Stimulated activated naive CD8-positive, alpha-beta T cell treated with anti-CD3 and anti-CD28 coated beads, Interleukin-15, Interleukin-2, amounts not matched to agents 100 ng/mL and 50 ng/mL, for 24 hours (primary cell): ENCODE measurements around the gene SLCO2B1.

Experiments
- H3K27ac Mint-ChIP-seq: one replicate; pipeline ENCODE4 v1.8.0; 2021; ENCODE audit warnings: mild to moderate bottlenecking, mixed read lengths
- H3K27me3 Mint-ChIP-seq: one replicate; pipeline ENCODE4 v1.8.0; 2021; ENCODE audit warnings: mixed read lengths
- H3K36me3 Mint-ChIP-seq: one replicate; pipeline ENCODE4 v1.8.0; 2021; ENCODE audit warnings: low read depth, mixed read lengths
- H3K4me1 Mint-ChIP-seq: one replicate; pipeline ENCODE4 v1.8.0; 2021; ENCODE audit warnings: low read depth, mixed read lengths
- H3K4me3 Mint-ChIP-seq: one replicate; pipeline ENCODE4 v1.8.0; 2021; ENCODE audit warnings: mild to moderate bottlenecking, mixed read lengths
- H3K9me3 Mint-ChIP-seq: one replicate; pipeline ENCODE4 v1.8.0; 2021; ENCODE audit warnings: mixed read lengths

SLCO2B1 gene

GRCh38 chr11:75166791-75167190 is 15.9 kb downstream of the SLCO2B1 start:
- Mint-ChIP-seq H3K4me1 (no peaks in the 10 kb centered on the region), H3K36me3 (no peaks in the 10 kb centered on the region), H3K27ac (no peak overlapping the region), H3K27me3 (no peaks in the 10 kb centered on the region), H3K4me3 (no peak overlapping the region), H3K9me3 (no peaks in the 10 kb centered on the region)

- Mint-ChIP-seq H3K9me3 (no peaks in the 10 kb centered on the region), H3K4me3 (no peak overlapping the region), H3K27me3 (no peaks in the 10 kb centered on the region), H3K27ac (no peak overlapping the region), H3K4me1 (no peaks in the 10 kb centered on the region), H3K36me3 (no peaks in the 10 kb centered on the region)
Observed at GRCh38 chr11:75167617-75168016, 16.7 kb downstream of the SLCO2B1 start.

DNA sequence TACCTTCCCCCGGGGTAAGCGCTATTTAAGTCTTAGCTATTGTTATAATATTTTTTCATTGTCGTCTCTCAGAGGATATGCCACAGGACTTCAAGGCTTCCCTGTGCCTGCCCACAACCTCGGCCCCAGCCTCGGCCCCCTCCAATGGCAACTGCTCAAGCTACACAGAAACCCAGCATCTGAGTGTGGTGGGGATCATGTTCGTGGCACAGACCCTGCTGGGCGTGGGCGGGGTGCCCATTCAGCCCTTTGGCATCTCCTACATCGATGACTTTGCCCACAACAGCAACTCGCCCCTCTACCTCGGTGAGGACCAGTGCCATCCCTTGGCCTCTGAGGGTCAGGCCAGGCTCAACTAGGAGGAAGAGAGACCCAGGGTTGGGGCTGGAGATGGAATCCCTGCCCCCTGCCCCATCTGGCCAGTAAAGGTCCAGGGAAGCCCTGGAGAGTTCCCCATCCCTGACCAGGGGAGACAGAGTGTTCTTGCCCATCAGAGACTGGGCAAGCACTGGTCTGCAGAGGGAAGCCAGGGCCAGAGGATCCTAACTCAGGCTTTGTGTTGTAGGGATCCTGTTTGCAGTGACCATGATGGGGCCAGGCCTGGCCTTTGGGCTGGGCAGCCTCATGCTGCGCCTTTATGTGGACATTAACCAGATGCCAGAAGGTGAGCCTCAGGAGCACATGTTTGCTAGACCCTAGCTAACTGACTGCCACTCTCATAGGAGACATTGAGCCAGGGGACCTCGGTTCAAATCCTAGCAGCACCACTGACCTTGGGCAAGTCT is 18.4 kb downstream of the SLCO2B1 start:
- Mint-ChIP-seq H3K9me3 (no peaks in the 10 kb centered on the region), H3K27me3 (no peaks in the 10 kb centered on the region), H3K27ac (no peak overlapping the region), H3K4me3 (no peak overlapping the region), H3K36me3 (no peaks in the 10 kb centered on the region), H3K4me1 (peaks cover 1% of the 10 kb centered on the region)

DNA sequence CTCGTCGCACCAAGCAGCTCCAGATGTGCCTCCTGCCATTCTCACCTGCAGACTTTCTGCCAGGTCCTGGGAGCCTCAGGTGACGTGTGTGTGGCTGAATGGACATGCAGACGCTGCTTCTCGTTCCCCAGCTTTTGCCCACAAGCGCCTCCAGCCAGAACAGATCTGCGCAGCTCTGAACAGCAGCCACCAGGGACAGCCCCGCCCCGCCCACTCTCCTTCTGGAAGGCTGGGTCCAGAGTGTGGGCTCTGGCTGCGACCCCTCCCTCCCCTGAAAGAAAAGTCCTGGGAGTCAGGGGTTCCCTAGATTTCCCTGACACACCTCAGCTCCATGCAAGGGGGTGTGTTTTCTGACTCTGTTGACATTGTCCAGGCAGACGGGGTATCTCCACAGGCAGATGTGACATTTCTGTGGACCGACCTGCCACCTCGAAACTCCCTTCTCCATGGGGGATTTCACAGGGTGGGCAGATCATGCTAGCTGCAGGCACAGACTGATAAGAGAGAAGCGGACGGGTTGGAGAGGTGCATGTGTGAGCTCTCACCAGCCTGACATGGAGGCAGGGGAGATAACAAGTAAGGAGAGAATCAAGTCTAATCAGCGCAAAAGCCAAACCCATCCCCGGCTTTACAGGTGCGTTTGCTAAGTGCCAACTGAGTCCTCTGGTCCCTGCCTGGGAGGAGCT is 19.8 kb downstream of the SLCO2B1 start:
- H3K9me3 Mint-ChIP-seq, result no peaks in the 10 kb centered on the region
- no peak overlapping the region for H3K27ac Mint-ChIP-seq
- no peak overlapping the region for H3K4me3 Mint-ChIP-seq

DNA sequence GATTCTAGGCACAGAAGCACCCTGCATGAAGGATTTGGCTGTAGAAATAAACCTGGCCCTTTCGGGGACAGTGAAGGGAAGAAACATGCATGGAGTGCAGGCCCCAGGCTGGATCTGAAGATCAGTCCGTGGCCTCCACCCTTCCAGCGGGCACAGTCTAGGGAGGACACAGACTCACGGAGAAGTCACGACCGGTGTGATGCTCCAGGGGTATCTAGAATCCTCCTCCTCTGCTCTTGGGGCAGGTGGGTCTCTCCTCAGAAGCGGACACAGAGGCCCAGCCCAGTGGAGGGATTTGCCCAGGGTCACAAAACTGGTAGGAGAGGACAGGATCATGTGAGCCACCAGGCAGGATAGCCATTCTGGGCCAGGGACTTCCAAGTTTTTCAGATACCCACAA is 22.4 kb downstream of the SLCO2B1 start:
- no peaks in the 10 kb centered on the region for H3K36me3 Mint-ChIP-seq
- H3K4me3 Mint-ChIP-seq, result no peak overlapping the region
- no peaks in the 10 kb centered on the region for H3K27me3 Mint-ChIP-seq
- H3K27ac Mint-ChIP-seq, result no peak overlapping the region
- no peaks in the 10 kb centered on the region for H3K9me3 Mint-ChIP-seq
- peaks cover 6% of the 10 kb centered on the region for H3K4me1 Mint-ChIP-seq

More for the DNA sequence above, 19.8 kb downstream of the SLCO2B1 start:
- Mint-ChIP-seq H3K36me3 (no peaks in the 10 kb centered on the region), H3K27me3 (no peaks in the 10 kb centered on the region), H3K4me1 (peaks cover 6% of the 10 kb centered on the region)

GRCh38 chr11:75174781-75175370 is 24.0 kb downstream of the SLCO2B1 start:
- no peak overlapping the region for H3K4me3 Mint-ChIP-seq

GRCh38 chr11:75182664-75183063 is 31.8 kb downstream of the SLCO2B1 start:
- Mint-ChIP-seq H3K27ac (no peak overlapping the region), H3K36me3 (no peaks in the 10 kb centered on the region), H3K27me3 (no peaks in the 10 kb centered on the region), H3K4me1 (no peaks in the 10 kb centered on the region), H3K4me3 (no peak overlapping the region), H3K9me3 (no peaks in the 10 kb centered on the region)

More at GRCh38 chr11:75174781-75175370, 24.0 kb downstream of the SLCO2B1 start:
- H3K27me3 Mint-ChIP-seq, result no peaks in the 10 kb centered on the region
- no peaks in the 10 kb centered on the region for H3K9me3 Mint-ChIP-seq
- no peaks in the 10 kb centered on the region for H3K36me3 Mint-ChIP-seq
- H3K4me1 Mint-ChIP-seq, result peaks cover 6% of the 10 kb centered on the region
- H3K27ac Mint-ChIP-seq, result no peak overlapping the region

GRCh38 chr11:75184051-75184450 is 33.1 kb downstream of the SLCO2B1 start:
- Mint-ChIP-seq H3K27ac (no peak overlapping the region), H3K4me3 (no peak overlapping the region), H3K4me1 (no peaks in the 10 kb centered on the region), H3K36me3 (no peaks in the 10 kb centered on the region), H3K27me3 (no peaks in the 10 kb centered on the region), H3K9me3 (no peaks in the 10 kb centered on the region)

GRCh38 chr11:75184757-75185425 is 34.0 kb downstream of the SLCO2B1 start:
- no peaks in the 10 kb centered on the region for H3K27me3 Mint-ChIP-seq
- H3K4me1 Mint-ChIP-seq, result no peaks in the 10 kb centered on the region
- no peak overlapping the region for H3K4me3 Mint-ChIP-seq
- H3K36me3 Mint-ChIP-seq, result no peaks in the 10 kb centered on the region
- no peaks in the 10 kb centered on the region for H3K9me3 Mint-ChIP-seq
- no peak overlapping the region for H3K27ac Mint-ChIP-seq

- H3K27me3 Mint-ChIP-seq, result no peaks in the 10 kb centered on the region
- H3K36me3 Mint-ChIP-seq, result no peaks in the 10 kb centered on the region
- H3K27ac Mint-ChIP-seq, result no peak overlapping the region
- H3K9me3 Mint-ChIP-seq, result no peaks in the 10 kb centered on the region
- no peak overlapping the region for H3K4me3 Mint-ChIP-seq
- H3K4me1 Mint-ChIP-seq, result no peaks in the 10 kb centered on the region
Observed at GRCh38 chr11:75185866-75186265, 35.0 kb downstream of the SLCO2B1 start.

GRCh38 chr11:75186999-75187398 is 36.1 kb downstream of the SLCO2B1 start:
- H3K27ac Mint-ChIP-seq, result no peak overlapping the region
- H3K4me1 Mint-ChIP-seq, result no peaks in the 10 kb centered on the region
- no peak overlapping the region for H3K4me3 Mint-ChIP-seq
- H3K36me3 Mint-ChIP-seq, result no peaks in the 10 kb centered on the region
- H3K9me3 Mint-ChIP-seq, result no peaks in the 10 kb centered on the region
- no peaks in the 10 kb centered on the region for H3K27me3 Mint-ChIP-seq

DNA sequence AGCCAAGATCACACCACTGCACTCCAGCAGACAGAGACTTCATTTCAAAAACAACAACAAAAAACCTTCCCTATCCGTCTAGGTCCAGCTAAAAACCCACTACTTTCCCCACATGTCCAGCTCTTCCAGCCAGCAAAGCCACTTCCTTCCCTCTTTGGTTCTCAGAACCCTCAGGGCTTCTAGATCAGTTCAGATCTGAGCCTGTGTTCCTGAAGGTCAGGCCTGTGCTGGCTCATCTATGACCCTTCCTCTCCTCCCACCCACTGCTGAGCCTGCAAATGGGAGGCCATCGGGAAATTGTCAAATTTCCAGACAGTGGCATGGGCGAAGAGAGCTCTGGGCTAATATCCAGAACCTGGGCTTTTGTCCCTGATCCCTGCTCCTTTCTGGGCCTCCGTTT is 37.8 kb downstream of the SLCO2B1 start:
- H3K36me3 Mint-ChIP-seq, result no peaks in the 10 kb centered on the region
- H3K27me3 Mint-ChIP-seq, result no peaks in the 10 kb centered on the region
- H3K4me1 Mint-ChIP-seq, result no peaks in the 10 kb centered on the region
- no peak overlapping the region for H3K4me3 Mint-ChIP-seq
- no peak overlapping the region for H3K27ac Mint-ChIP-seq
- H3K9me3 Mint-ChIP-seq, result no peaks in the 10 kb centered on the region

DNA sequence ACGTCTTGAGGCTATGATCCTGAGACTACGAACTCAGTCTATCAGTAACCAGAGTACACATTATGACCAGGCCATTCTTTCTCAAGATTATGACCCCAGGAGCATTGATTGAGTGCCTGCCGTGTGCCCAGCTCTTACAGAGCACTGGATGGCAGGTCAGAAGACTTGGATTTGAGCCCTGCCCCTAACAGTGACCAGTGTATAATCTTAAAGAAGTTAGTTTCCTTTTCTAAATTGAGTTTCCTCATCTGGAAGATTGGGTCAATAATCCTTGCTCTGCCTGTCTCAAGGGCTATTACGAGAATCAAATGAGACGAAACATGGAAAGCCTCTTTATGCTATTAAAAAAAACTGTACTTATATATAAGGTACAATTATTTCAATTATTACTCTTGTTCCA is 38.2 kb downstream of the SLCO2B1 start:
- Mint-ChIP-seq H3K9me3 (no peaks in the 10 kb centered on the region), H3K36me3 (no peaks in the 10 kb centered on the region), H3K27ac (no peak overlapping the region), H3K4me1 (no peaks in the 10 kb centered on the region), H3K4me3 (no peak overlapping the region), H3K27me3 (no peaks in the 10 kb centered on the region)

DNA sequence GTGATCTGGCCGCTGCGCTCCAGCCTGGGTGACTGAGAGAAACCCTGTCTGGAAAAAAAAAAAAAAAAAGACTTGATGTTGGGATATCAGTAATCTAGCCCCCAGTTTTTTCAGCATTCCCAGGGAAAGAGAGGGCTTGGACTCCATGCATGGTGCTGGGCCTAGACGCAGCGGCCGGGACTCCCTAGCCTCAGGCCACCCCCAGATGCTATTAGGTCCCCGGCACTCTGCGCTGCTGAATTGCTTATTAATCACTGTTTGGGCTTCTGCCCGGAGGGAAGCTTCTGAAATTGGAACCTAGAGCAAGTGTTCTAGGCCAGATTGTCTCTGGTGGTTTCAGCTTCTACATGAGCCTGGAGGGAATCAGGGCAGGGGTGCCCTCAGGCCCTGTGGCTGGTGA is 39.0 kb downstream of the SLCO2B1 start:
- Mint-ChIP-seq H3K9me3 (no peaks in the 10 kb centered on the region), H3K4me3 (no peak overlapping the region), H3K4me1 (no peaks in the 10 kb centered on the region), H3K27ac (no peak overlapping the region), H3K27me3 (no peaks in the 10 kb centered on the region), H3K36me3 (no peaks in the 10 kb centered on the region)
